ENCODE measurements around the gene SS18L1.

Gene SS18L1

GRCh38 chr20:62206388-62206775 lies 62.8 kb downstream of the SS18L1 start:
- Histone ChIP-seq H3K18ac (ENCODE audit: low read length) (no peak overlapping the region), H2BK5ac (ENCODE audit: low read length) (no peak overlapping the region), H2BK15ac (replicated peaks; ENCODE audit: low read depth) (no peak overlapping the region), H3K23ac (ENCODE audit: low read length) (no peak overlapping the region), H3K27ac (ENCODE audit: low read depth, low read length) (no peak overlapping the region), H3K4me1 (ENCODE audit: control insufficient read depth, low read depth, low read length) (no peaks in the 10 kb centered on the region), H2AK5ac (ENCODE audit: low read length) (no peak overlapping the region), H3K79me1 (ENCODE audit: low read length) (no peaks in the 10 kb centered on the region), H3K4ac (ENCODE audit: low read depth, low read length) (no peak overlapping the region), H2BK120ac (ENCODE audit: low read depth, low read length) (no peak overlapping the region), H4K8ac (ENCODE audit: low read depth, low read length) (no peak overlapping the region), H3K4me2 (ENCODE audit: low read length) (no peak overlapping the region), H3K36me3 (ENCODE audit: control insufficient read depth, insufficient read depth, low read length) (no peaks in the 10 kb centered on the region), H3K79me2 (ENCODE audit: control insufficient read depth, insufficient read depth, low read length) (no peaks in the 10 kb centered on the region), H3K56ac (ENCODE audit: low read length) (no peak overlapping the region), H3K4me3 (ENCODE audit: low read length) (no peak overlapping the region), H4K5ac (ENCODE audit: low read length) (no peak overlapping the region), H3K27me3 (ENCODE audit: insufficient read depth, low read length, poor library complexity) (no peaks in the 10 kb centered on the region), H3K9ac (ENCODE audit: low read length) (no peak overlapping the region)
- DNase-seq: no peak
- WGBS (ENCODE audit: extremely low coverage, insufficient coverage, low lambda C conversion rate): no CpG with 5 or more reads among the region's 17 CpGs

GRCh38 chr20:62208061-62208794 lies 64.7 kb downstream of the SS18L1 start:
- H3K36me3 ChIP-seq (ENCODE audit: control insufficient read depth, insufficient read depth, low read length): no peaks in the 10 kb centered on the region
- no peaks in the 10 kb centered on the region for H3K79me1 ChIP-seq (ENCODE audit: low read length)
- H2BK120ac ChIP-seq (ENCODE audit: low read depth, low read length): no peak overlapping the region
- no peak overlapping the region for H3K27ac ChIP-seq (ENCODE audit: low read depth, low read length)
- H3K4me2 ChIP-seq (ENCODE audit: low read length): no peak overlapping the region
- H3K18ac ChIP-seq (ENCODE audit: low read length): no peak overlapping the region
- no peak overlapping the region for H3K9ac ChIP-seq (ENCODE audit: low read length)
- H3K27me3 ChIP-seq (ENCODE audit: insufficient read depth, low read length, poor library complexity): no peaks in the 10 kb centered on the region
- DNase-seq: no peak
- H3K23ac ChIP-seq (ENCODE audit: low read length): no peak overlapping the region
- no peak overlapping the region for H2BK15ac ChIP-seq (replicated peaks; ENCODE audit: low read depth)
- no peak overlapping the region for H3K4ac ChIP-seq (ENCODE audit: low read depth, low read length)
- no peak overlapping the region for H3K56ac ChIP-seq (ENCODE audit: low read length)
- H4K5ac ChIP-seq (ENCODE audit: low read length): no peak overlapping the region
- WGBS (ENCODE audit: extremely low coverage, insufficient coverage, low lambda C conversion rate): no CpG with 5 or more reads among the region's 19 CpGs
- H4K8ac ChIP-seq (ENCODE audit: low read depth, low read length): no peak overlapping the region
- no peaks in the 10 kb centered on the region for H3K79me2 ChIP-seq (ENCODE audit: control insufficient read depth, insufficient read depth, low read length)
- no peak overlapping the region for H2AK5ac ChIP-seq (ENCODE audit: low read length)
- no peaks in the 10 kb centered on the region for H3K4me1 ChIP-seq (ENCODE audit: control insufficient read depth, low read depth, low read length)
- no peak overlapping the region for H2BK5ac ChIP-seq (ENCODE audit: low read length)
- H3K4me3 ChIP-seq (ENCODE audit: low read length): no peak overlapping the region

- Histone ChIP-seq H3K27ac (ENCODE audit: low read depth, low read length) (no peak overlapping the region), H3K4ac (ENCODE audit: low read depth, low read length) (no peak overlapping the region), H2BK5ac (ENCODE audit: low read length) (no peak overlapping the region), H4K5ac (ENCODE audit: low read length) (no peak overlapping the region), H3K36me3 (ENCODE audit: control insufficient read depth, insufficient read depth, low read length) (no peaks in the 10 kb centered on the region), H2BK120ac (ENCODE audit: low read depth, low read length) (no peak overlapping the region), H3K4me3 (ENCODE audit: low read length) (no peak overlapping the region), H3K56ac (ENCODE audit: low read length) (no peak overlapping the region), H3K79me1 (ENCODE audit: low read length) (no peaks in the 10 kb centered on the region), H3K27me3 (ENCODE audit: insufficient read depth, low read length, poor library complexity) (no peaks in the 10 kb centered on the region), H3K23ac (ENCODE audit: low read length) (no peak overlapping the region), H3K4me2 (ENCODE audit: low read length) (no peak overlapping the region), H2BK15ac (replicated peaks; ENCODE audit: low read depth) (no peak overlapping the region), H2AK5ac (ENCODE audit: low read length) (no peak overlapping the region), H3K79me2 (ENCODE audit: control insufficient read depth, insufficient read depth, low read length) (no peaks in the 10 kb centered on the region), H3K18ac (ENCODE audit: low read length) (no peak overlapping the region), H3K4me1 (ENCODE audit: control insufficient read depth, low read depth, low read length) (no peaks in the 10 kb centered on the region), H3K9ac (ENCODE audit: low read length) (no peak overlapping the region), H4K8ac (ENCODE audit: low read depth, low read length) (no peak overlapping the region)
- DNase-seq: peak; percentile 78
- WGBS (ENCODE audit: extremely low coverage, insufficient coverage, low lambda C conversion rate): no CpG with 5 or more reads among the region's 27 CpGs
These were observed 65.5 kb downstream of the SS18L1 start for GRCh38 chr20:62208795-62209755.

GRCh38 chr20:62209850-62210495 lies 66.4 kb downstream of the SS18L1 start:
- Histone ChIP-seq H3K79me2 (ENCODE audit: control insufficient read depth, insufficient read depth, low read length) (no peaks in the 10 kb centered on the region), H3K27me3 (ENCODE audit: insufficient read depth, low read length, poor library complexity) (no peaks in the 10 kb centered on the region), H3K79me1 (ENCODE audit: low read length) (no peaks in the 10 kb centered on the region), H3K18ac (ENCODE audit: low read length) (no peak overlapping the region), H3K4me2 (ENCODE audit: low read length) (no peak overlapping the region), H2BK5ac (ENCODE audit: low read length) (no peak overlapping the region), H3K23ac (ENCODE audit: low read length) (no peak overlapping the region), H2AK5ac (ENCODE audit: low read length) (no peak overlapping the region), H3K4ac (ENCODE audit: low read depth, low read length) (no peak overlapping the region), H3K4me3 (ENCODE audit: low read length) (no peak overlapping the region), H3K4me1 (ENCODE audit: control insufficient read depth, low read depth, low read length) (no peaks in the 10 kb centered on the region), H4K8ac (ENCODE audit: low read depth, low read length) (no peak overlapping the region), H4K5ac (ENCODE audit: low read length) (no peak overlapping the region), H3K36me3 (ENCODE audit: control insufficient read depth, insufficient read depth, low read length) (no peaks in the 10 kb centered on the region), H3K27ac (ENCODE audit: low read depth, low read length) (no peak overlapping the region), H3K56ac (ENCODE audit: low read length) (no peak overlapping the region), H2BK15ac (replicated peaks; ENCODE audit: low read depth) (no peak overlapping the region), H3K9ac (ENCODE audit: low read length) (no peak overlapping the region), H2BK120ac (ENCODE audit: low read depth, low read length) (no peak overlapping the region)
- DNase-seq: no peak
- WGBS (ENCODE audit: extremely low coverage, insufficient coverage, low lambda C conversion rate): no CpG with 5 or more reads among the region's 17 CpGs

GRCh38 chr20:62210496-62210855 lies 66.9 kb downstream of the SS18L1 start:
- Histone ChIP-seq H3K4me1 (ENCODE audit: control insufficient read depth, low read depth, low read length) (no peaks in the 10 kb centered on the region), H3K36me3 (ENCODE audit: control insufficient read depth, insufficient read depth, low read length) (no peaks in the 10 kb centered on the region), H3K18ac (ENCODE audit: low read length) (no peak overlapping the region), H3K4me2 (ENCODE audit: low read length) (no peak overlapping the region), H3K27ac (ENCODE audit: low read depth, low read length) (no peak overlapping the region), H3K56ac (ENCODE audit: low read length) (no peak overlapping the region), H3K23ac (ENCODE audit: low read length) (no peak overlapping the region), H2BK5ac (ENCODE audit: low read length) (no peak overlapping the region), H2BK15ac (replicated peaks; ENCODE audit: low read depth) (no peak overlapping the region), H4K8ac (ENCODE audit: low read depth, low read length) (no peak overlapping the region), H2AK5ac (ENCODE audit: low read length) (no peak overlapping the region), H2BK120ac (ENCODE audit: low read depth, low read length) (no peak overlapping the region), H3K79me1 (ENCODE audit: low read length) (no peaks in the 10 kb centered on the region), H3K79me2 (ENCODE audit: control insufficient read depth, insufficient read depth, low read length) (no peaks in the 10 kb centered on the region), H3K4me3 (ENCODE audit: low read length) (no peak overlapping the region), H3K27me3 (ENCODE audit: insufficient read depth, low read length, poor library complexity) (no peaks in the 10 kb centered on the region), H3K4ac (ENCODE audit: low read depth, low read length) (no peak overlapping the region), H4K5ac (ENCODE audit: low read length) (no peak overlapping the region), H3K9ac (ENCODE audit: low read length) (no peak overlapping the region)
- DNase-seq: no peak
- no CpG with 5 or more reads among the region's 21 CpGs for WGBS (ENCODE audit: extremely low coverage, insufficient coverage, low lambda C conversion rate)

Measured in mesendoderm (in vitro differentiated cells).